SK-N-SH treated with all-trans-retinoic acid at 6 μM for 48 hours (cell line): ENCODE measurements around the gene PRSS27.
"Not testable (repeated sequence)": the region's sequence is repeated elsewhere in the genome, so short reads cannot be mapped to it uniquely, and the experiment has no call there.

Experiments
- ARNTL ChIP-seq: fragments of 450-650 bp; formaldehyde crosslinking; IDR thresholded peaks from 2 replicates; pipeline ENCODE4 v1.5.0; 2020; ENCODE audit warnings: low read depth, mild to moderate bottlenecking, moderate library complexity, borderline replicate concordance
- CREB5 ChIP-seq: fragments of 250-450 bp; sonication (Bioruptor Pico); IDR thresholded peaks from 2 replicates; pipeline ENCODE4 v1.5.1; 2020; ENCODE audit warnings: low read depth, mild to moderate bottlenecking, moderate library complexity
- CSDC2 ChIP-seq: fragments of 250-450 bp; sonication (Bioruptor Pico); IDR thresholded peaks from 2 replicates; pipeline ENCODE4 v1.5.0; 2020; ENCODE audit warnings: mild to moderate bottlenecking, moderate library complexity
- ESRRG ChIP-seq: fragments of 250-450 bp; sonication (Bioruptor Pico); IDR thresholded peaks from 2 replicates; pipeline ENCODE4 v1.6.1; 2021; ENCODE audit warnings: mild to moderate bottlenecking
- GLIS3 ChIP-seq: fragments of 250-450 bp; sonication (Bioruptor Pico); IDR thresholded peaks from 2 replicates; pipeline ENCODE4 v1.5.0; 2020; ENCODE audit warnings: mild to moderate bottlenecking, moderate library complexity
- ISL1 ChIP-seq: fragments of 250-450 bp; sonication (Bioruptor Pico); IDR thresholded peaks from 2 replicates; pipeline ENCODE4 v2.1.2; 2022; ENCODE audit warnings: mild to moderate bottlenecking, moderate library complexity
- PATZ1 ChIP-seq: fragments of 250-450 bp; sonication (Bioruptor Pico); IDR thresholded peaks from 2 replicates; pipeline ENCODE4 v1.8.0; 2020; ENCODE audit warnings: mild to moderate bottlenecking, moderate library complexity, borderline replicate concordance
- RARB ChIP-seq: fragments of 250-450 bp; sonication (Bioruptor Pico); IDR thresholded peaks from 2 replicates; pipeline ENCODE4 v1.8.0; 2021; ENCODE audit warnings: mild to moderate bottlenecking, moderate library complexity
- SNAI2 ChIP-seq: fragments of 250-450 bp; sonication (Bioruptor Pico); IDR thresholded peaks from 2 replicates; pipeline ENCODE4 v1.5.0; 2020; ENCODE audit warnings: mild to moderate bottlenecking, moderate library complexity
- TCF4 ChIP-seq: fragments of 250-450 bp; sonication (Bioruptor Pico); IDR thresholded peaks from 2 replicates; pipeline ENCODE4 v1.8.0; 2021; ENCODE audit warnings: mild to moderate bottlenecking, moderate library complexity, borderline replicate concordance
- ZC3H10 ChIP-seq: fragments of 250-450 bp; sonication (Bioruptor Pico); IDR thresholded peaks from 2 replicates; pipeline ENCODE4 v1.5.1; 2021; ENCODE audit warnings: mild to moderate bottlenecking, moderate library complexity
- ZFP3 ChIP-seq: fragments of 250-450 bp; sonication (Bioruptor Pico); IDR thresholded peaks from 2 replicates; pipeline ENCODE4 v1.5.0; 2020; ENCODE audit warnings: mild to moderate bottlenecking, moderate library complexity
- ZFP30 ChIP-seq: fragments of 450-650 bp; formaldehyde crosslinking; IDR thresholded peaks from 2 replicates; pipeline ENCODE4 v1.5.0; 2022; ENCODE audit warnings: mild to moderate bottlenecking, moderate library complexity
- ZNF70 ChIP-seq: fragments of 450-650 bp; formaldehyde crosslinking; IDR thresholded peaks from 2 replicates; pipeline ENCODE4 v1.5.0; 2020; ENCODE audit warnings: mild to moderate bottlenecking, moderate library complexity

- TF ChIP-seq GLIS3; ISL1 (CRISPR knock-in tag); ZFP3 (CRISPR knock-in tag); TCF4; CREB5; RARB; ESRRG; ZNF70 (CRISPR knock-in tag); CSDC2; ZC3H10 (CRISPR knock-in tag); SNAI2 (CRISPR knock-in tag); ARNTL (CRISPR knock-in tag); ZFP30 (CRISPR knock-in tag); PATZ1 (CRISPR knock-in tag): not testable (repeated sequence)
Observed at GRCh38 chr16:2721634-2722173, 1.7 kb upstream of the PRSS27 start.
